LHCN-M2 (cell line): ENCODE results near the gene POGK. TPM values are rescaled to one million over a fixed set of nuclear protein-coding genes. Genes with fewer than 3 reads are reported as not detected.

ENCODE experiments used
- DNase-seq: peaks from one replicate; pipeline ENCODE4 v3.0.0-alpha.2; 2012; ENCODE audit warnings: low read depth
- total RNA-seq: library from RNA; depleted of rRNA; stranded (reverse); fragments of >200 nt; gene quantifications from 2 replicates; pipeline ENCODE4 v1.2.3, GENCODE V29; 2014; rRNA removed

POGK gene
- total RNA-seq, 1 experiment from 2014 or later: 39.1 TPM

DNA sequence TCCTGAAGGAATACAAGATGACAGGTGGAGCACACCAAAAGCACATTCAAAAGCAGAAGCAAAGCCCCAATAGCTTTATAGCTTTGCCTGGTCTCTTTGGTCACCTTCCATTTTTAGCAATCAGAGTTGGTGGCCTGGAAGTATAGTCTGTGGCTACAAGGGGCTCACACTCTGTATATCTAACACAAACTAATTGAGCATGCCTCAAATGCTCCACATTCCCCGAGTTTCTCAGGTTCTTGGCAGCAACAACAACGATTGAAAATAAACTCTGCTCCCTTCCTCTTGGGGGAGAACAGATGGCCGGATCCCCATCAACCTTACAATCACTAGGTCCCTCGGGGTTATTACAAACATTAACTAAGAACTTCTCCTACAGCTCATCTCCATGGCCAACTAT is 61.7 kb downstream of the POGK start:
- no peak for DNase-seq

- peak; percentile 64 for DNase-seq
Observed at GRCh38 chr1:166902279-166902678, 63.0 kb downstream of the POGK start.

- no peak for DNase-seq
Observed at GRCh38 chr1:166903232-166903631, 64.0 kb downstream of the POGK start.

DNA sequence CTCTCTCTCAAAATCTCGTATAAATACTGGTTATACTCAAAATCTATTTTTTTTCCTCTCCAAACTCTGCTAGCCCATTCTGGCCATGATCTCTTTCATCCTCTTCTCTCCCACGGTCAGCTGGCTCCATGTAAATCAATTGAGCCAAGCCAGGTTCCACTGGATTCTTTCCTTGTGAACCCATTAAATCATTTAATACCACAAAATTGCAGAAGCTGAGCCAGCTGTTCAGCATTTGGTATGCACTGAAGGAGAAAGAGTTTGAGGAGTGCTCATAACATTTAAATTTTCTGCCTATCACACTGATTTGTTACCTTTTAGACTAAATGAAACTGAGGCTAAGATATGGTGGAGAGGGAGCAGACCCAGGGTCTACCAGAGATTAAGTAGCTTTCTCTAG is 65.9 kb downstream of the POGK start:
- DNase-seq: peak; percentile 55

DNA sequence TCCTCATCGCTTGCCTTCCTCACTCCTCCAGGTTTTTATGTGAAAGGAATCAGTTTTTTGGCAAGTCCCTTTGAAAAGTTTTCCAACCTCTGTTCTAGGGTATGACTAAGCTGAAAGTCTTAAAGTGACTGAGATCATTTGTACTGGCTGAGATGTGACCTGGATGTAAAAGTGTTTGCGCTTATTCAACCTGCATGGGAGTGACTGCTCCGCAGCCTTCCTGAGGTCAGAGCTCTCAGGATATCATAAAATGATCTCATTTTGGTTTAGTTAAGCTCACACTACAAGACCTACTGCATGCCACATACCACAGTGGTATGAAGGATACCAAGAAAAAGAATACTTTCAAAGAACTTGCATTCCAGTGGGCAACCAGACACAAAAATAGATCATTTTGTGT is 66.6 kb downstream of the POGK start:
- DNase-seq: peak; percentile 76

Other genes with a start within 250 kb of the POGK start
- 9.8 and 10.1 TPM in 2 replicates for gene TADA1, start 36.8 kb downstream of the POGK start, total RNA-seq
- 0.45 and 0.69 TPM in 2 replicates for gene ILDR2, start 136.1 kb downstream of the POGK start, total RNA-seq
- not detected in 2 replicates for gene MAEL, start 149.8 kb downstream of the POGK start, total RNA-seq